Stimulated activated naive CD4-positive, alpha-beta T cell treated with Interleukin-2 at 50 U/mL for 16 hours (primary cell): ENCODE data around the gene PDS5B.
"Not testable (repeated sequence)": the region's sequence is repeated elsewhere in the genome, so short reads cannot be mapped to it uniquely, and the experiment has no call there.

Experiments used
- DNase-seq: peaks from one replicate; lab custom pipeline; 2025; lab: John Stamatoyannopoulos, UW

Gene PDS5B

DNA sequence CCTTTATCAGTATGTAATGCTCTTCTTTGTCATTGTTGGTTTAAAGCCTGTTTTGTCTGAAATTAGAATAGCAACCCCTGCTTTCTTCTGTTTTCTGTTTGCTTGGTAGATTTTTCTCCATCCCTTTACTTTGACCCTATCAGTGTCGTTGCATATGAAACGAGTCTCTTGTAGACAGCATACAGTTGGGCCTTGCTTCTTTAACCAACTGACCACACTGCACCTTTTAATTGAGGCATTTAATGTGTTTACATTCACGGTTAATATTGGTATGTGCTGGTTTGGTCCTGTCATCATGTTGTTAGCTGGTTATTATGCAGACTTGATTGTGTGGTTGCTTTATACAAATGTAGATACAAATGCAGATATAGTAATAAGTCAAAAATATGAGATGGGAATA, 71.1 kb downstream of the PDS5B start:
- no peak for DNase-seq

DNA sequence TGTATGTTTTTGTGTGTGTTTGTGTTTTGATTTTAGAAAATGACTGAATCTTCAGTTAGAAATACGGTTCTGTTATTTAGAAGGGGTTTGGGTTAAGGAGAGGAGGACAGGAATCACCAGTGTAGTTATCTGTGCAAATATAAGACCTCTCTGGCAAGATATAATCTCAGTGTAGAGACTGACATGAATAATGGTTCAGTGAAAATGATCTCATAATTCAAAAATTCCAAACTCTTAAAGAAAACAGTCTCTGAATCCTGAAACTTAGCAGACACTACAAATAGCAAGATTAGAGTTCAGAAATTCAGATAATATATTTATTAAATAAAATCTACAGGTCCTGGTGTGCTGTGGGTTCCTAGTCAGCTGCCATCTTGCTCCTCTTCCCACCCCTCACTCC, 73.5 kb downstream of the PDS5B start:
- no peak for DNase-seq

DNA sequence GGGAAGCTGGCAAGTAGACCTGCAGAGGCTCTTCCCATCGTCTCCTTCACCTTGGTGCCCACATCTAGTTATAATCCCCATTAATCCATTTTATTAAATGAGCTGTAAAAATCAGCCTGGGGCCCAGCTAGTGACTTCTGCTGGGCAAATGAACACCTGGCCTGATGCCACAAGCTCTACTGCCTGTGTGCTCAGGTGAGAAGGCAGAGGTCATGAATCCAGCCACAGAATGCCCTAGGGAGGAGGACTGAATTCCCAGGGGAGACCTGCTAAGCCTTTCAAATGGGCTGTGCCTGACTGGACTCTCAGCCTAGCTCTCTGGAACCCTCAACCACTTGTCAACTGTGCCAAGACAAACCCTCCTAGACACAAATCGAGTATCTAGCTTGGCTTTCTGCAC, 74.0 kb downstream of the PDS5B start:
- no peak for DNase-seq

DNA sequence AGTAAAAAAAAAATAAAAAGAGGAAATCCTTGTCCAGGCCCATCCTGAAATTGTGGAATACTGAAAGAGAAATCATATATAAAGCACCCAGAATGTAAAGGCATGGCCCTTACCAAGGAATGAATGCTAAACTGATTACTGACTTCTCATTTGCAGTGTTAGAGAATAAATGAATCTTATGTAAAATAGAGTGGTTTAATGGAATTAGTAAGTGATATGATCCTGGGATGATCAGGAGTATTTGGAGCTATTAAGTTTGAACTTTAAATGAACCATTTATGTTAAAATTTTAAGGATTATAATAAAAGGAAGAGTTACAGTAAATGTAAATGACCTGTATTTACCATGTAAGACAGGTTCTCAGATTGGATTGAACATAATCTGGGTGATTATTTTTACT, 75.4 kb downstream of the PDS5B start:
- DNase-seq = no peak

DNA sequence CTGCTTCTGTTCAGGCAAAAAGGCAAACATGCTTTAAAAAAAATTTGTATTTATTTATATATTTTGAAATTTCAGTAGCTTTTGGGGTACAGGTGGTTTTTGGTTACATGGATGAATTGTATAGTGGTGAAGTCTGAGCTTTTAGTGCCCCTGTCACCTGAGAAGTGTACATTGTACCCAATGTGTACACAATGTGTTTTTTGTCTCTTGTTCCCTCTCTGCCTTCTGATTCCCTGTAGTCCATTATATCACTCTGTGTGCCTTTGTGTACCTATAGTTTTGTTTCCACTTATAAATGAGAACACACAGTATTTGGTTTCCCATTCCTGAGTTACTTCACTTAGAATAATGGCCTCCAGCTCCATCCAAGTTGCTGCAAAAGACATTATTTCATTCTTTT, 77.4 kb downstream of the PDS5B start:
- DNase-seq = no peak

DNA sequence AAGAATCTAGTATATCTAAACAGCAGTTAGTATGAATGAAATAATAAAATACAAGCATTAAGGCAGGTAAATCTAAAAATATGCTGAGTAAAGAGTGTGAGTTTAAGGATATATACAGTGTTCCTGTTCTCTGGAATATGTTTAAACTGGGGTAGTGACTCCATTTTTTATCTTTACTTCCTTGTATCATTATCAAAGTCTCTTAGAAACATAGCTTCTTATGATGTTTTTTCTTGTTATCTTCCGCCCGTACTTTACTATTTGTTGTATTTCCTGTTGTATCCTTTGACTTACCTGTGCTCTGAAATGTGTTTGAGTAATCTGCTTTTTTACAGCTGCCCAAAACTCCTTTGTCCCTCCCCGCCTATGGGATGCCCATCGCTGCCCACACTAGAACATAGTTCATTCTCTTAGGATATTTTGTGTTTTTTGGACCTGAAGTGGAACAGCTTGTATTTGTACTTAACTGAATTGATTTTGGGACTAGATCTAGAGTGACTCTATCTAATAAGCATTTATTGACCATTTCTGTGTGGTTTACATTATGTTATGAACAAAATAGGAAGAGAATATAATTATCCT, 80.8 kb downstream of the PDS5B start:
- no peak for DNase-seq

DNA sequence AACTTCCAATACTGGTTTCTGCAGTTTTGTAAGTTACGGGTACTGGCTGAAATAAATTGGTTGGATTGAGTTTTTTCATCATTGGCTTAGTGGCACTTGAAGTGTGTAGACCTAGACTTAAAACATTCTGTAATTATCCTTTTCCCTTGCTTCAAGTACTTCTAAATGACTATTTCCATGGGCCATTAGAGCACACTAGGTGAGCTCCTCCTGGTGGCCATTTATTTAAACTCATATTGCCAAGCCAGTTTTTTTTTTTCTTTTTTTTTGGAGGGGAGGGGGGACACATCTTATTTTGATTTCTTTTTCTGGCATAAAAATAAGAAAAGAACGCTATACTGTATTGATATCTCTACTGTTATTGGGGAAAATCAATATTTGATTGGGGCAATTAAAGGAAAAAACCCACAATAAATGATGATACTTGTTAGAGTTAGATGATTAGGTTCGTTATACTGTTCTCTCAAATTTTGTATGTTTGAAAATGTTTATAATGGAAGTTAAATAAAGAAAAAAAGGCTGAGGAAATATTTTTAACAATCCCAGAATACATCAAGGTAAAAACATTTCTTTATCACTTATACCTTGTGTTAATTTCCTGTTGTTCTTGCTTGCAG, 82.9 kb downstream of the PDS5B start:
- no peak for DNase-seq

DNA sequence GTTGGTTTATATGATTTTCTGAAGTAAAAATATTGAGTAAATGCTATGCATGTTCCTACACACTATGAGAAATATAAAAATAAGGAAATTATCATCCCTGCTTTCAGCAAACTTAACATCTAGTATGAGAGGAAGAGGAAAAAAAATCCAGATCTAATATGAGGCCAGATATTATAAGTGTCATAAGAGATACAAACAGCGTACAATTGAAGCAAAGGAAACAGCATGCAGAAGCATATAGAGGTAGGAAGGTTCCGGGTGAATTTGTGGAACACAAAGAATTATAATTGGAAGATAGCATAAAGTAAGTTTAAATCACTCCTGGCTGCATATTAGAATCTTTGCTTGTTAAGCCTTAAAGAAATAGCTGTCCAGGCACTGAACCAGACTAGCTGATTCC, 88.3 kb downstream of the PDS5B start:
- DNase-seq = no peak

DNA sequence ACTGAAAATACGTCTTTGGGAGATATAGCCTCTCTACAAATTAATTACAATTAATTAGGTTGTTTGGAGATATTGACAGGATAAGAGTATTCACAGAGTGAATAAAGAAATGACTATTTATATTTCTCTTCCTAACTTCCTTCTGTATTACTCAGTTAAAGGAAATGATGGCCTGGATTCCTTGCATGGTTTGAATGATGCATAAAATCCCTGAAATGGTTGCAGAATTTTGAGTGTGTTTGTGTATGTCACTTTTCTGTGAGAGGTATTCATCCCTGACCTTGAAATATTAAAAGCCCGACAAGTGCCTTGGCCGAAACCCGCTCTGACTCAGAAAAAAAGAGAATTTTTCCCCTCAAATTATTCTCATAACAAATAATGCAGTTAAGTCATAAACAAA, 90.0 kb downstream of the PDS5B start:
- no peak for DNase-seq

DNA sequence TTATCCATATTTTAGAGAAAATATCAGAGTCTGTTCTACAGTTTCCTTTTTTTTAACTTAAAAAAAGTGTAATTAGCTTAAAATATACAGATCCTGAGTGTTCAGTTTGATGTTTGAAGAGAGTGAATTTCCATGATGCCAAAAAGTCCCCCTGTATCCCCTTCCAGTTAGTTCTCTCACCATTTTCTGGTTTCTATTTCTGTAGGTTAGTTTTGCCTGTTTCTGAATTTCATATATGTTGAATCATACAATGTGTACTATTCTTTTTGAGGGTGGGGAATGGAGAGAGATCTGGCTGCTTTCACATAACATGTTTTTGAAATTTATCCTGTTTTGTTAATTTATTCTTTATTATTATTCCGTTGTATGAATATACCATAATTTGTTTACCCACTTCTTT, 95.9 kb downstream of the PDS5B start:
- no peak for DNase-seq

DNA sequence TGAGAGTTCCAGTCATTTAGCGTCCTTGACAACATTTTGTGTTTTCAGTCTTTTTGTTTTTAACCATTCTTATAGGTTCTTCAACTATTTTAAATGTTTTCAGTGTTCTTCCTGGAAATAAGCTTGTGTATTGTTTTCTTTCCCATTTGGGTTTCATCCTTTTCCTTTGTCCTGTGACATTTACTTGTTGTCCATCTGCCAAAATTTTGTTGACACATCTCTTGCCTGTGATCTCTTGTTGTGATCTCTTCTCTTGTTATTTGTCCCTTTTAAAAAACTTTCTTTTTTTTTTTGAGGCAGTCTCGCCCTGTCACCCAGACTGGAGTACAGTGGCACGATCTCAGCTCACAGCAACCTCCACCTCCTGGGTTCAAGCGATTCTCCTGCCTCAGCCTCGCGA, 96.5 kb downstream of the PDS5B start:
- no peak for DNase-seq

DNA sequence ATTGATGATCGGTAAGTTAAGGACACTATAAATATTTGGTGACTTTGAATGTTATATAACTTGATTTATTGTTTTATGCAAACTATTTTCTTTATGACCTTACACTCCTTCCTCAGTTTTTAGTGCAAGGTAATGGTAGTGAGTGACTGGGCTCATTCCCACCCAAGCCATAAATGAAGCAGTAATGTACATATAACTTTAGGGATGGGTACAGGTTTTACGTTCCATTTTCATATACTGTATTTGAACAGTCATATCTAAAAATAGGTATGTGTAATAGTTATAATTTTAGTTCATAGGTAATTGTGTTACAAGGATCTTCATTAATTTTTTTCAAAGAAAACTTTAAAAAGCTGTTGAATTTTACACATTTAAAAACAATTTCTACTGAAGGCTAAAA, 101.0 kb downstream of the PDS5B start:
- no peak for DNase-seq

DNA sequence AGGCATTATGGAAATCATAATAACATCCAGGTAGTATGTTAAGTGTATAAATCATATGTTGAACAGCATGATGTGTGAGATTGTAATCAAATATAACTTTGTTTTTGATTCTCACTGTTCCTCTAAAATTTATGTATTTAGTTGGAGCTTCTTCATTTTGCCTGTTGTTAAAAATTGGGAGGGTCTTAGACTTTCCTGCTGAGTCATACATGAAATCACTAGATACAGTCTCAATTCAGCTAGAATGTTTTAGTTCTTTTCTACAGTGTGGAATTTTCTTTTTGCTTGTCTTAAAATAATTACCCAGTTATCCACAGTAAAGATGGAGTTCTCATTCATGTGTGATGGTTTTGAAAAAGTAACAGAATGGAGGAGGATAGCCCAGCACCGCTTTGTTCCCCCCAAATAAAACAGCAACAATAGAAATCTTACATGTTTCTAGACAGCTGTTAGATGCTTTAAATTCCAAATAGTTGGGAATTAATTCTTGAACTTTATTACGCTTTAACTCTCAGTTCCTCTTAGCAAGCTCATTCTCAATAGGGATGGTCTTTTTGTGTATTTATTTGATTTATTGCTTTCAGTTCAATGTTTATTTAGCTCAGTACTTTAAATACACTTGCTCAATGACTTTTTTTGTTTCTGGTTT, 109.5 kb downstream of the PDS5B start:
- DNase-seq = no peak

DNA sequence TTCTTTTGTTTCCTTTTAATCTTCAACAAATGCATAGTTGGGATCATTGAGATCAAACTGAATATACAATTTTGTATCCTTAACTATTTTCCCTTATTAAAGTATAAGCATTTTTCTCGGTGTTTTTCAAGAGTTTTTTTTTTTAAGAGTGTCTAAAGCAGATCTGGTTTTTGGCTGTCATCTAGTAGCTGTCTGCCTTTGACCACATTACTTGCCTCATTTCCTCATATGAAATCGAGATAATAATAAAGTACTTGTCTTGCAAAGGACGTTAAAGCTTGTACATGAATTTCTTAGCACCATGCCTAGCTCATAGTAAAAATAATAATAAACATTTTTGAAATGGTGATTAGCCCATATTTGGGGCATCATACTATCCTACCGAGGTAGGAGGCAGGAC, 121.2 kb downstream of the PDS5B start:
- DNase-seq = no peak

DNA sequence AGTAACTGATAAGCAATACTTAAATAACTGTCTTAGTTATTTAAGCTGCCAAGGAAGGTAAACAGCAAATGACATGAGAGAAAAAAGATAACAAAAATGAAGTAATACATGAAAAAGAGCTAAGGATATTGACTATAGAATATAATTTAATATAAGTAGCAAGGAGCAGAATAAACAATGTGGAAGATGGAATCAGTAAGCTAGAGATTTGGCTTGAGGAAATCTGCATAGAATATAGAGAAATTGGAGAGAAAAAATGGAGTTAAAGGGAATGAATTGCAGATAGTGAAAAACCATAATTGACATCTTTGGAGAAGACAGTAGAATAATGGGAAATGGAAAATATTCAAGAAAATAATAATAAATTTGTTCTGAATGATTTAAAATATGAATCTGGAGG, 127.1 kb downstream of the PDS5B start:
- DNase-seq = no peak

DNA sequence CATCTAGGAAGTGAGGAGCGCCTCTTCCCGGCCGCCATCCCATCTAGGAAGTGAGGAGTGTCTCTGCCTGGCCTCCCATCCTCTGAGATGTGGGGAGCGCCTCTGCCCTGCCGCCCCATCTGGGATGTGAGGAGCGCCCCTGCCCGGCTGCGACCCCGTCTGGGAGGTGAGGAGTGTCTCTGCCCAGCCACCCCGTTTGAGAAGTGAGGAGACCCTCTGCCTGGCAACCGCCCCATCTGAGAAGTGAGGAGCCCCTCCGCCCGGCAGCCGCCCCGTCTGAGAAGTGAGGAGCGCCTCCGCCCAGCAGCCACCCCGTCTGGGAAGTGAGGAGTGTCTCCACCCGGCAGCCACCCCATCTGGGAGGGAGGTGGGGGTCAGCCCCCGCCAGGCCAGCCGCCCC, 129.9 kb downstream of the PDS5B start:
- not testable (repeated sequence) for DNase-seq

DNA sequence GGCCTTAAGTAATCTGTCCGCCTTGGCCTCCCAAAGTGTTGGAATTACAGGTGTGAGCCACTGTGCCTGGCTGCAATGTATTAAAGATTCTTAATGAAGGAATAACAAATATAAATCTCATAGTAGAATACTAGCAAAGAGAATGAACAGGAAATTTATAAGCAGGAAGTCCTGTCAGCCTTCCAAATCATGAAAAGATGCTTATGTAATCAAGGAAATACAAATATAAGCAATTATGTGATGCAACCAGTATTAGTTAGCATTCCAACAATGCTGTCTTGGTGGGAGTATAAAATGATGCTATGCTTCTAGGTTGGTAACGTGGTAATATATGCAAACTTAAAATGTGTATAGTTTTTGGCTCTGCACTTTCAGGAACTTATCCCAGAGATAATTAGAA, 133.8 kb downstream of the PDS5B start:
- no peak for DNase-seq

DNA sequence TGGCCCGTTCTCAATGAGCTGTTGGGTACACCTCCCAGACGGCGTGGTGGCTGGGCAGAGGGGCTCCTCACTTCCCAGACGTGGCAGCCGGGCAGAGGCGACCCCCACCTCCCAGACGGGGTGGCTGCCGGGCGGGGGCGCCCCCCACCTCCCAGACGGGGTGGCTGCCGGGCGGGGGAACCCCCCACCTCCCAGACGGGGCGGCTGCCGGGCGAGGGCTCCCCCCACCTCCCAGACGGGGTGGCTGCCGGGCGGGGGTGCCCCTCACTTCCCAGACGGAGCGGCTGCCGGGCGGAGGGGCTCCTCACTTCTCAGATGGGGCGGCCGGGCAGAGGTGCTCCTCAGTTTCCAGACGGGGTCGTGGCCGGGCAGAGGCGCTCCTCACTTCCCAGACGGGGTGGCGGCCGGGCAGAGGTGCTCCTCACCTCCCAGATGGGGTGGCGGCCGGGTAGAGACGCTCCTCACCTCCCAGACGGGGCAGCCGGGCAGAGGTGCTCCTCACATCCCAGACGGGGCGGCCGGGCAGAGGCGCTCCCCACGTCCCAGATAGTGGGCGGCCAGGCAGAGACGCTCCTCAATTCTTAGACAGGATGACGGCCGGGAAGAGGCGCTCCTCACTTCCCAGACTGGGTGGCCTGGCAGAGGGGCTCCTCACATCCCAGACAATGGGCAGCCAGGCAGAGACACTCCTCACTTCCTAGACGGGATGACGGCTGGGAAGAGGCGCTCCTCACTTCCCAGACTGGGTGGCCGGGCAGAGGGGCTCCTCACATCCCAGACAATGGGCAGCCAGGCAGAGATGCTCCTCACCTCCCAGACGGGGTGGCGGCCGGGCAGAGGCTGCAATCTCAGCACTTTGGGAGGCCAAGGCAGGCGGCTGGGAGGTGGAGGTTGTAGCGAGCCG, 135.1 kb downstream of the PDS5B start:
- not testable (repeated sequence) for DNase-seq

DNA sequence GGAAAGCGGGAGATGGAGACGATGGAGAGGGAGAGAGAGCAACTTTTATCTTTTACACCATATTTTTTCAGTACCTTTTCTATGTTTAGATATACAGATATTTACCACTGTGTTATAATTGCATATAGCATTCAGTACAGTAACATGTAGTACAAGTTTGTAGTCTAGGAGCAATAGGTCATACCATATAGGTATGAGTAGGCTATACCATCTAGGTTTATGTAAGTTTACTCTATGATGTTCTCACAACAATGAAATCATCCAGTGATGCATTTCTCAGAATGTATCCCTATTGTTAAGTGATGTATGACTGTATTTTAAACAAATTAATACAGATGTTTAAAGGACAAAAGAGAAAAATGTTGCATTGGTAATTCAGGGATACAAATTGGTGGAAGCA, 136.1 kb downstream of the PDS5B start:
- no peak for DNase-seq

DNA sequence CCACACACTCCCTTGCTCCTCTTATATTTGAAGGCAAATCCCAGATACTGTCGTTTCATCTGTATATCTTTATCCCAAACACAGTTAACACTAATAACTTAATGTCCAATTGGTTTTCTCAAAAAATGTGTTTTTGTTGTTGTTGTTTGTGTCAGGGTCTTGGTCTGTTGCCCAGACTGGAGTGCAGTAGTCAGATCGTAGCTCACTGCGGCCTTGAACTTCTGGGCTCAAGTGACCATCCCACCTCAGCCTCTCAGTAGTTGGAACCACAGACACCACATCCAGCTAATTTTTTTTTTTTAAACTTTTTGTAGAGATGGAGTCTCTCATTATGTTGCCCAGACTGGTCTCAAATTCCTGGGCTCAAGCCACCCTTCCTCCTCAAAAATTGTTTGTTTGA, 137.7 kb downstream of the PDS5B start:
- DNase-seq = no peak

DNA sequence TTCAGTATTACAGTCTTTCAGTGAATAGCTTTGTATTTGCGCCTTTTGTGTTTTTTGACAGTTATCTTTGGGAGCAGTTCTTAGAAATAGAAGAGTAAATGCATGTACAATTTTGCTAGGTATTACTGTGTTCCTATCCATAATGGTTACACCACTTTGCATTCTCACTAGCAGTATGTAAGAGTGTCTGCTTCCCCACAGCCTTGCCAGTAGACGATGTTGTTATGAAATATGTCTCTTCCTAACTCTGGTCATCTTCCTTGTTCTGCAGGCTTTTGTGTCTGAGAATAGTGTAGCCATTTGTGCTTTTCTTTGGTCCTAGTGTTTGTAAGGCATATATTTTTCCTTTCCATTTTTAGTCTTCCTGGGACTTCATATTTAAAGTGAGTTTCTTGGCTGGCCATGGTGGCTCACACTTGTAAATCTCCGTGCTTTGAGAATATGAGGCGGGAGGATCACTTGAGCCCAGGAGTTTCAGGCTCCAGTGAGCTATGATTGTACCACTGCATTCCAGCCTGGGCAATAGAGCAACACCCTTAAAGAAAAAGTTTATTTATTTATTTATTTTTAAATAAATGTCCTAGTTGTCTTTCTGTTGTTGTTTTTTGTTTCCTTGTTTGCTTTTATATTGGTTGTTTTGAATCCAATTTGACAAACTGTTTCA, 140.3 kb downstream of the PDS5B start:
- DNase-seq = no peak

DNA sequence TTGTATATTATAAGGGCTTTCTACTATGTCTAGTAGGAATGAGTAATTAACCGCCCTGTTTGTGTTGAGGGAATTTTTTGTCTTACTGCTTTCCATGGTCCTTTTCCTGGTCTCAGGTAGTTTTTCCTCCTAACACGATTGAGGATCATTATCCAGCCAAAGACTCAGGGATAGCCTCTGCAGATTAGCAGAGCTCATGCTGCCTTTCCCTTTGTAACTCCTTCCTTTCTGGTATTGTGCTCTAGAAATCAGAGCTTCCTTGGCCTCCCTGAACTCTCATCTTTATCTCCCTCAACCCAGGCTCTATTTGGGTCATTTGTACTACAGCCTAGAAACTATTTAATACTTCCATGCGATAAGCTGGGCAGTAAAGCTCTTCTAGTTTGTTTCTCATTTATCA, 142.1 kb downstream of the PDS5B start:
- no peak for DNase-seq
